NCI-H146 (cell line): ENCODE data around the gene PIAS1.
"Not testable (repeated sequence)": the region's sequence is repeated elsewhere in the genome, so short reads cannot be mapped to it uniquely, and the experiment has no call there.

Experiments
- DNase-seq: peaks from one replicate; lab custom pipeline; 2025; lab: John Stamatoyannopoulos, UW

Gene PIAS1

DNA sequence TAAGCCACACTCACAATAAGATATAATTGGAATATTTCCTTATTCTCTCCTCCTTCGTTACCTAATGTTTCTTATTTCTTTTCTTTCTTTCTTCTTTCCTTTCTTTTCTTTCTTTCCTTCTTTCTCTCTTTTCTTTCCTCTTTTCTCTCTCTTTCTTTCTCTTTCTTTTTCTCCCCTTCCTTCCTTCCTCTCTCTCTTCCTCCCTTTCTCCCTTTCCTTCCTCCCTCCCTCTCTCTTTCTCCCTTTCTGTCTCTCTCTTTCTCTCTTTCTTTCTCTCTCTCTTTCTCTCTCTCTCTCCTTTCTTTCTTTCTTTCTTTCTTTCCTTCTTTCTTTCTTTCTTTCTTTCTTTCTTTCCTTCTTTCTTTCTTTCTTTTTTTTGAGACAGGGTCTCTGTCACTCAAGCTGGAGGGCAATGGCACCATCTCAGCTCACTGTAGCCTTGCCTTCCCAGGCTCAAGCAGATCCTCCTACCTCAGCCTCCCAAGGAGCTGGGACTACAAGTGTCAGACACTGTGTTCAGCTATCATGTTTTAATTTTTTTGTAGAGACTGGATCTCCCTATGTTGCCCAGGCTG is 19.3 kb upstream of the PIAS1 start:
- no peak for DNase-seq

DNA sequence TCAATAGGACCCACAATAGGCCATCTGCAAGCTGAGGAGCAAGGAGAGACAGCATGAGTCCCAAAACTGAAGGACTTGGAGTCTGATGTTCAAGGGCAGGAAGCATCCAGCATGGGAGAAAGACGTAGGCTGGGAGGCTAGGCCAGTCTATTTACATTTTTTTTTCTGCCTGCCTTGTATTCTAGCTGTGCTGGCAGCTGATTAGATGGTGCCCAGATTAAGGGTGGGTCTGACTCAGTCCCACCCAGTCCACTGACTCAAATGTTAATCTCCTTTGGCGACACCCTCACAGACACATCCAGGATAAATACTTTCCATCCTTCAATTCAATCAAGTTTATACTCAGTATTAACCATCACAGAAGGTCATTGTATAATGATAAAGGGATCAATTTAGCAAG is 15.9 kb upstream of the PIAS1 start:
- no peak for DNase-seq

DNA sequence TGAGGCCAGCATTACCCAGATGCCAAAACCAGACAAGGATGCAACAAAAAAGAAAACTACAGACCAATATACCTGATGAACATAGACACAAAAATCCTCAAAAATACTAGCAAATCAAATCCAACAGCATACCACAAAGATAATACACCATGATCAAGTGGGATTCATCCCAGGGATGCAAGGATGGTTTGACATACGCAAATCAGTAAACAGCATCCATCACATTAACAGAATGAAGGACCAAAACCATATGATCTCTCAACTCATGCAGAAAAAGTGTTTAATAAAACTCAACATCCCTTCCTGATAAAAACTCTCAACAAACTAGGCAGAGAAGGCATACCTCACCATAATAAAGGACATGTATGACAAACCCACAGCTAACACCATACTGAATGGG is 14.0 kb upstream of the PIAS1 start:
- DNase-seq = no peak

DNA sequence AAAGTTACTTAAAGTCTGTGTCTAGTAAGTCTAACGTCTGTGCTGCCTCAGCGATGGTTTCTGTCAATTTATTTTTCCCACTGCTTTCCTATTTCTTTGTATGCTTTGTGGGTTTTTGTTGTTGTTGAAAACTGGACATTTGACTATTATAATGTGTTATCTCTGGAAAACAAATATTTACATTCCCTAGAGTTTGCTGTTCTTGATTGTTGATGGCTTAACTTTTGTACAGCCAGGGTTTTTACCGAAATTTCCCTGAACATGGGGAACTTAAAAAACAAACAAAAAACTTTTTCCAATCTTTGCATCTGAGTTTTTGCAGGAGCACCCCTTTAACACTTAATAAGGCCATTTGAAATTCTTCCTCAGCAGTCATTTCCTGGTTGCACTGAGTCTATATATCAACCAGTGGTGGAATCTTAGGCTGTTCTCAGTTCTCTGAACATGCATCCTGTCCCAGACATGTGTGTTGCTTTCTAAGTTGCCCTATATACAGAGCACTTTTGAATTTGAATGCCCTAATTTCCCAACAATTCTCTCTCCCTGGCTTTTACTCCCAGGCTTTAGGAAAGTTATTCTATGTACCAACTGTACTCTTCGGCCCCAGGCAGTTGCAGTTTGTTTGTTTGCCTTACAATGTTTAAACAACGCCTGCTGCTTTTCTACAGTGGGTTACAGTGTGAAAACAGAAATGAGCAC is 11.8 kb upstream of the PIAS1 start:
- DNase-seq = peak; percentile 12

DNA sequence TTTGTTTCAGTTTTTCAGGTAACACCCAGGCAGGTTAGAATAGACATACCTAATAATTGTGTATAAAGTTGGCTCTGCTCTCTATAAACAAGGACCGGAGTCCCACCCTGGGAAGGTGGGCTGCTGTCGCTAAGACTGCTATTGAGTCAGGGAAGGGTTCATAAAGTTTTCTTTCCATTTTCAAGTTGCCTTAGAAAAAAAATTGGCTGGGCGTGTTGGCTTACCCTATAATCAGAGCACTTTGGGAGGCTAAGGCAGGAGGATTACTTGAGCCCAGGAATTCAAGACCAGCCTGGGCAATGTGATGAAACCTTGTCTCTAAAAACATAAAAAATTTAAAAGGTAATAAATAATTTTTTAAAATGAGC is 11.3 kb upstream of the PIAS1 start:
- no peak for DNase-seq

DNA sequence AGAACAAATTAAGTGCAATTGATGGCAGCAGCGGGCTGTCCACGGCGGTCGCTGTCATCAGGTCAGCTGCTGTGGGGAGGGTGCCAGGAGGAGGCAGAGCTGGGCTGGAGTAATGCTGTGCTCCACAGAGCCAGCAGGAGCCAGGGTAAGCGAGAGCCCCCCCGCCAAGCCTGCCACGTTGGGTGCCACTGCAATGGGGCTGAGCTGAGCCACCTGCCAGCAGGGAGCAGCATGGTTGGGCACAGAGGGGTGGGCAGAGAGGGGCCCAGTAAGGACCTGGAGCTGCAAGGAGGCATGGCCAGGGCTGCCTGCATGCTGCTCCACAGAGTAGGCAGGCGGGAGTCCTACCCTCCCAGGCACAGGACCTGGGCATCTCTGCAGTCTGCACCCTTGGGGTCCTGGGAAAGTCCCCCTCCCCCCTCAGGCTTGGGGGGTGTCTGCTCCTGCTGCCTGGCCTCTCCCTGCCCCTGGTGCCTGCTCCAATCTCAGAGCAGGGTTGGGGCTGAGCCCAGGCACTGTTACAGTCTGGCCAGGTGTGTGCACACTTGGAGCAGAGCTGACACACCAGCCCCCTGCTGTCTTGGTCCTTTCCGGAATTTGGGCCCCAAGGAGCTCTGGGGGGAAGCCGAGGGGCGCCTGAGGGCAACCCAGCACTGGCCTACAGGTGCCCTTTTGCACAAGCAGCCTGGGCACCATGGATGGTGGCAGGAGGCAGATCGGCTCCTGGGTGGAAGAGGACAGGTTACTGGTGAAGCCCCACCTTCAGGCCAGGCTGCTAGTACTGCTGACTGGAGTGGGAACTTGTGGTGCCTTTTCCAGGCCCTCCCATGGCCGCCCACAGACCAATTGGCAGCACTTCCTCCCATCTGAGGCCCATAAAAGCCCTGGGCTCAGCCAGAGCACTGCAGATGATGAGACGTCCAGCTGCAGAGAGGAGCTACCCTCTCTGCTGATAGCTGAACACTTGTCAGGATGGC is 8.5 kb upstream of the PIAS1 start:
- DNase-seq = no peak

DNA sequence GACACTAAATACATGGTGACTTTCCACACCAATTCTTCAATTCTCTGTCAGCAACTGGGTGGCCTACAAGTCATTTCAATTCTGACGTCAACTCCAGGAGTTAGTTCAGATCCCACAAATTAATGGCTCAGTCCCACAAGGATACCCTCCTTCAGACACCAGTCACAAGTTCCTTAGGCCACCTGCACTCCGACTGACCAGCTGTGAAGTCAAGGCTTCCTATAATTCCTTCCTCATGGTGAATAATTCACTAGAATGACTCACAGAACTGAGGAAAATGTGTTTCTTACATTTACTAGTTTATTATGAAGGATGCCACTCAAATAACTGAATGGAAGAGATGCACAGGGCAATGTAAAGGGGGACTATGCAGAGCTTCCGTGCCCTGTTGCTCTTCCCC is 6.3 kb upstream of the PIAS1 start:
- no peak for DNase-seq

DNA sequence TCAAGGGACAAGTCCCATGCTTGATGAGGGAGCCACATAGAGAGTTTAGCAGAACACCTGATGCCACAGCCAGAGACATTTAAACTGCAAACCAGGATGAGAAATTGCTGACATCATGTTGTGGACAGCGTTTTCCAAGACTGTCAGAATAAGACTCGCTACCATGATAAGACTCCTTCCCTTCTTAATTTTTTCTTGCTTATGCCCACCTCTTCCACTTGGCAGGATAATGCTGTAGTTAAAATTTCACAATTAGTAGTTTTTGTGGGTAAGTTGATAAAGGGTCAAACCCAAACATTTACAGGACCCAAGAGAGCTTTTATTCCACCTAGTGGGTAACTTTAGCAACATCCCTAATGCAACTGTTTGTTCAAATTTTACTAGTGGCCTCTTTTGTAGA is 3.0 kb upstream of the PIAS1 start:
- DNase-seq = no peak

DNA sequence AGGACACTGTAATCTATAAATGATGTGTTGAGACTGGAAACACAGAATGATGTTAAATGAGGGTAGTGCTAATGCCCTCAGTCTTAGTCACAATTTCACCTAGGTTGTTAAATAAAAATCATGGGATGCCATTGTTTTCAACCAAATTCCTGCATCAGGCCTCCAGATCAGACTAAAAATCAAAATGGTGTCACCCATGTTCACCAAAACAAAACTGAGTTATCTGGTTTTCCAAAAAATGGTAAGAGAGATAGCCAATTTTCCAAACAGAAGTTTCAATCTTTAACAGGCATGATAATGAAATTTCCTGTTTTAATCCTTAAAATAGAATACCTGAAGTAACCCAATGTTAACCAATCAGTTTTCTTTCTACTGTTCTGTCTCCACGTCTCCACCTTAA is 2.2 kb upstream of the PIAS1 start:
- no peak for DNase-seq

DNA sequence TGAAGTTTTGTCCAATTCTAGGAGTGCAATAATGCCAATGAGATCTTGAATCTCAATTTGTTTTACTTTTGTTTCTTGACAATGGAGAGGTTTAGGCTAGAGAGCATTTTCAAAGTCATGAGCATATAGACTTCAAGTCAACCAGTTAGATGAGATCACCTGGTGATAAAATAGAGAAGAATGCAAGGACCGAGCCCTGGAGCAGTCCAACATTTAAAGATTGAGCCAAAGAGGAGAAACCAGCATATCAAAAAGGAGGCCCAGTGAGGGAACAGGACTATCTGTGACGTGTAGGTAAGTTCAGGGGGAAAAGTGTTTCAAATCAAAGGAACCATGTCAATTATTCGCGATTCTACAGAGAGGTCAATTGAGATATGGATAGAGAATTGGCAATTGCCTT is 1.7 kb upstream of the PIAS1 start:
- no peak for DNase-seq

DNA sequence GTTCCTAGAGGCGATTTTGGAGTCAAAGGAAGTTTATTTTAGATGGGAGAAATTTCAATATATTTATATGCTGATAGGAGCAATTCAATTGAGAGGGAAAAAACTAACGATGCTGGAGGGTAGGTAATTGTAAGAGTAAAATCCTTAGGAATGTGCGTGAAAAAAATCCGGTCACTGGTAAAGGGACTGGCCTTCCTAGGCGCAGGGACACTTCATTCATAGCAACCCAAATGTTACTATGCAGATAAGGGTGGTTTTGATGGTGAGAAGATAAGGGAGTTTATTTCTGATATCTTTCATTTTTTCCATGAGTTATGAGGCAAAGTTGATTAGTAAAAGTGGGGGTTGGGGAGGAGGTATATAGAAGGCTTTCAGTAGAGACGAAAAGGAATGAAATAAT is 1.1 kb upstream of the PIAS1 start:
- DNase-seq = no peak

DNA sequence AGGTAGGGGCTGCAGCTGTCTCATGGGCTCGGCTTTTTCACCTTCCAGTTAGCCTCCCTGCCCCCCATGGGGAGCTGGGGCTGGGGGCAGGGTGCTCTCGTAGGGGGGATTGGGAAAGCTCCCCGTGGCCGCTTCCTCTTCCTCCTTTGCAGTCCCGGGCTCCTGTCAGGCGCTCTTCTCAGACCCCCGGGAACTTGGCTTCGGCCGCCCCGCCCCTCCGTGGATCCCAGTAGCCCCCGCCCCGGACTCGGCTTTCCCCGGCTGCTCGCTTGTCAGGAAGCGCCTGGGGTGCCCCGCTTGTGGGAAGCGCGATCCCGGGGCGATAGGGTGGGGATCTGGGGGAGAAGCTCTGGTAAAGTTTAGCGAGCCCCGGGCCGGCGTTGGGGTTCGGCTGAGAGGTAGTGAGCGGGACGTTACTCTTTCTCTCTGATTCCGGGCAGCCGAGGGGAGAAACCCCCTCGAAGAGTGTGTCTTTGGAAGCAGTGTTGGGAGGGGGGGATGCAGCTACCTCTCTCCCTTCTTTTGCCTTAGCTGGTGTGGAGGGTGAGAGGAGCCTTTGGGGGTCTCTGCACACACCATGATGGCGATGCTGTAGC is 611 bp downstream of the PIAS1 start:
- DNase-seq = peak; percentile 65

DNA sequence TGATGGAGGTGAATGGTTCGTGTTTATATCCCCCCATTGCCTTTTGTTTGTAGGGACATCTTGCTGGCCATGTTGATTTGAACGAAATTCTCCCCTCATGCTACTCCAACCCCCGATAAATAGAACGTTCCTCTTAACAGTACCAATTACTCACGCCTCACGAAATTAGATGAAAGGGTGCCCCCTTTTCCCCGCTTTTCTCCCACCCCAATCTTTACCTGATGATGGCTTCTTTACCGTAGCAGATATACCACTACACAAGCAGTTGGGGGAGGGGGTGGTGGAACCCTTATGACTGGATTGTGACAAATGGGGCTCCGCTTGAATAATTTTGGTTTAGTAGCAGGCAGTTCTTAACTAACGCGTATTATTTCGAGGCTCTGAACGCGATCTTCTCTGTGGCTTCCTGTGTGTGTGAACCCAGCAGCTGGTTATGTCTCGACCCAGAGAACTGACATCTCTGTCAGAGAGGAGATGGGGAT is 1.1 kb downstream of the PIAS1 start:
- peak; percentile 19 for DNase-seq

DNA sequence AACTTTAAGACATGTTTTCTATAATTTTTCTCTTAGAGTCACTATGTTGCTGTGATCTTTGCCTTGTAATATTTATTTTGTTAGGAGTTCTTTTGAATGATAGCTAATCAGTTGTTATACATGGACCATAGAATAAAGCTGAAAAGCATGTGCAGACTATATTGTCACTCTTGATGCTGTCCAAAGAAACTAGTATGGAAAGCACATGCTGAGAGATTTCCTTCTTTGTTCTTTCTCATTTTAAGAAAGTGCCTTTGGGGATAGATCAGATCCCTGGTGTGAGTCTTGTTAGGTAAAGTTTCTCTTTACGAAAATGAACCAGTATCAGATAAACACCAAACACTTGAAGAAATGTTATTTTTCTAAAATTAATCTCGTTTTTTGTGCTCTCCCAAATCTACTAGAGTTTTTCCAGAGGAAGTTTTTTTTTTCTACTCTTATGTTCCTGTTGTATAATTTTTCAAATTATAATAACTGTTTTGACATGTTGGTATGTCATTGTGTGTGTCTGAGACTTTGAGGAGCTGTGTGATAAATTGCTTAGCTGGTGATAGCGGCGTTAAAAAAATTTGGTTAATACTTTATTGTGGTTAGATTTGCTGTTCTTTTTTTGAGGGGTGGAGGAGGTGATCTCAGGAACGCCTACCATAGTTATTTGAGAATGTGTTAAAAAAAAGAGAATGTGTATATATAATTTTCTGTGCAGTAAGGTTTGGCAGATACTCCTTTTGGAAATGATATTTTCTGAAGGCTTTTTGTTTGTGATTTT is 2.2 kb downstream of the PIAS1 start:
- no peak for DNase-seq

DNA sequence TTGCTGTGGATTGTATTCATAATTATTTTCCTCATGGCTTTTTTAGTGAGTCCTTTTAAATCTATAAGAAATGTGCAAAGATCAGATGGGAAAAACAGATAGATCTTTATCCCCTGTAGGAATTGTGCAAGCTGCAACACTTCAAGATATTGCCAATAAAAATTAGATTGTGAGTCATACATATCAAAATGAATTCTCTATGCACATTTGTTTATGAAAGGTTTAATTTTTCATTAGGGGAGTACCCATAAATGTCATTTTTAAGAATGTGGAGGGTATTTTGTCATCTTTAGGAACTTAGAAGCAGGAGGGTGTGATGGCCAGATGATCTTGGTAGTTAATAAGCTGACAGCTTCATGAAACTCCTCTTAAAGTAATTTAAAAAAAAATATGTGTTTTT is 2.9 kb downstream of the PIAS1 start:
- no peak for DNase-seq

DNA sequence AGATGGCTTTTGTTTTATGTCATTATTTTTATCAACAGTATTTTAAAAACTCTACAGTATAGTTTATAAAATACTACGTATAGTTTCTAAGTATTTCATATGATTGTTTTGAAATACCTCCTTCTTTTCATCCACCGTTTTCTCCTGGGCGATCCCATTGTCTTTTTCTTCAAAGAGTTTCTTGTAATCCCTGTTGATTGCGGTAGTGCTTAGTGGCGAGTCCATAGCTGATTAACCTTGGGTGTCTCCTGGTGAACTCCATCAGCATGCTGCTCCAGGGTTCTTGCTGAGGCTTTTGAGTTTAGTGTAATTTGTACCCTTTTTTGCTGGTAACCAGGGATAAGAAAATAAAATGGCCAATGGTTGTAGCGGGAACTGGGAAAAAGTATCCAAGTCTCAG is 3.6 kb downstream of the PIAS1 start:
- no peak for DNase-seq

DNA sequence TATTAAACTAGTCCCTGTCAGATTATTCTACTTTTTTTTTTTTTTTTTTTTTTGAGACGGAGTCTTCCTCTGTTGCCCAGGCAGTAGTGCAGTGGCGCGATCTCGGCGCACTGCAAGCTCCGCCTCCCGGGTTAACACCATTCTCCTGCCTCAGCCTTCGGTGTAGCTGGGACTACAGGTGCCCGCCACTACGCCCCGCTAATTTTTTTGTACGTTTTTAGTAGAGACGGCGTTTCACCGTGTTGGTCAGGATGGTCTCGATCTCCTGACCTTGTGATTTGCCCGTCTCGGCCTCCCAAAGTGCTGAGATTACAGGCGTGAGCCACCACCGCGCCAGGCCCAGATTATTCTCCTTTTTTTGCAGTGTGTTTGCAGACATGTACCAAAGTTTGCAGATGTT is 4.9 kb downstream of the PIAS1 start:
- not testable (repeated sequence) for DNase-seq

DNA sequence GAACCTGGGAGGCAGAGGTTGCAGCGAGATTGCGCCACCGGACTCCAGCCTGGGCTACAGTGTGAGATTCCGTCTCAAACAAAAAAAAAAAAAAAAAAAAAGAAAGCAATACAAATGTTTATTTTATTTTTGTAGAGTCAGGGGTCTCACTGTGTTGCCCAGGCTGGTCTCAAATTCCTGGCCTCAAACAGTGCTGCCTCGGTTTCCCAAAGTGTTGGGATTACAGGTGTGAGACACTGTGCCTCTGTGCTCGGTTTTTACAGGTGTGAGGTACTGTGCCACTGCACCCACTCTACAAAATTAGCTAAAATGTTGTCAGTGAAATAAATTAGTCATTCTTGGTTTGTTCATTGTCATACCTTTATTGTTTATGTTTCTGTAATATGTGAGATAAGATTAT is 5.5 kb downstream of the PIAS1 start:
- no peak for DNase-seq

DNA sequence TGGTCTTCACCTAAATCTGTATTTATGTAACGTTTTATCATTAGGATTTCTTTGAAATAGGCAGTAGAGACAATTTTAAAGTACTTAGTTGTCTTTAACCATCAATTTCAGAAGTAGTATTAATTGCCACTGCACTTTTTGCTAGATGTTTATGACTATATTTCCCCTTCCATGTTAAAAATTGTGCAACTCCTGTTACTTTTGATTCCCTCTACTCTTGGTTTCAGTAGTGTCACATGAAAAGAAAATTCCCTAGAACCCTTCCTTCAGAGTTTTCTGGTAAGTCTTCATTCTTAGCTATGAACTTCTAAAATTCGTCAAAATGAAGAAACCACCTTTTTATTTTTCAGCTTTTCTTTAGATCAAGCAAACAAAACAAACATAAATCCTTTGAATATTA is 7.1 kb downstream of the PIAS1 start:
- no peak for DNase-seq

DNA sequence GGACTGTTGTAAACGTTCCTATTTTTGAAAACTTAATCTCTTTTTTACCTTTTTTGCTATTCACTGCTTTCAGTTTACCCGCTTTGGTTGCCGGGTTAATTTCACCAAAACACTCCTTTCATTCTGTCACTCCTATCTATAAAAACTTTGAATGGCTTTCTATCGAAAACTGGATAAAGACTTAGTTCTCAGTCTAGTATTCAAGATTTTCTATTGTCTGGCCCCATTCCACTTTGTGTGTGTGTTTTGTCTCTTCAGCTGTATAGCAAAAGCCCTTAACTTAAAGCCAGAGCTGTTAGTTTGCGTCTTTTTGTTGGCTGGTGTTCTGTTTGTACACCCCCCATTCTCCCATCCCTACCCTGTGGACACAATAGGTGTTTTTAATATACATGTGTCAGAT is 7.5 kb downstream of the PIAS1 start:
- DNase-seq = no peak

DNA sequence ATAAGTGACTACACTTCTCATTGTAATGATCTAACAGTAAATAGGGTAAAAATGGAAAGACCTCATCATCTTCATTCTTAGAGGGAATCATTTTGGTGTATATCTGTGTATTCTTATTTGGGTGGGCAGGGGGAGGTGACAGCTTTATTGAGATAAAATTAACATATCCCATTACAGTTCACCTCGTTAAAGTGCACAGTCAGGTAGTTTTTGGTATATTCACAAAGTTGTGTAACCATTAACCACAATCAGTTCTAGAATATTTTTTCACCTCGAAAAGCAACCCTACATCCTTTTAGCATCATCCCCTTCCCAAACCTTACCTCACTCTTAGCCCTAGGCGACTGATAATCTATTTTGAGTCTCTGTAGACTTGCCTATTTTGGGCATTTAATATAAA is 8.1 kb downstream of the PIAS1 start:
- DNase-seq = no peak

DNA sequence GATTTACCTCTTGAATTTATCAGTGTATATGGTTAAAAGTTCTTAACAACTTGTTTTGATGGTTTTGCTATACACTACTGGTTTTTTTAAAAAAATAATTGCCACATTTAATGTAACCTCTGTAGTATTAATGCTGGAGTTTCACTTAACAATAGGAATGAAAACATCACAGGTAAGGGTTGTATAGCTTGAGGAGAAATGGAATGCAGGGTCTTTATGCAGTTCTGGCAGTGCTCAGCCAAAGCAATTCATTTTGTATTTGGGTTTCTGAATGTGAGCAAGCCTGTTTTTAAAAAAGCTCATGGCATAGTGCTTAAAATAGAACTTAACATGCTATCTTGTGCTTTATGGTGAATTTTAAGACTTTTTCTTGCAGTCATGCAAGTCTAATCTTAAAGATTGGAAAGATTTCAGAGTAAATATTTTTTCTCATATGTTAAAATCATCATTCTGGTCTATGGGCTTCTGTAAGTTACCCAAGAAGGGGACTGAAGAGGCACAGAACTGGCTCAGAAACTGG is 8.9 kb downstream of the PIAS1 start:
- DNase-seq = no peak
